Suprapubic skin (tissue), 3 donors: Measurements from ENCODE around the gene KCNK17.

Experiments
- CTCF ChIP-seq, 2 donors: fragments of 200-600 bp in 1 of 2; fragments of 450-650 bp in 1 of 2; sonication (generic) in 1 of 2; IDR thresholded peaks; one replicate each; pipeline ENCODE4 v1.5.1; 2016 to 2019; ENCODE audit warnings: antibody characterized with exemption in 2 of 2, mild to moderate bottlenecking in 1 of 2, moderate library complexity in 1 of 2
- EP300 ChIP-seq: sonication (generic); formaldehyde crosslinking; IDR thresholded peaks from one replicate; pipeline ENCODE4 v1.6.1; 2017; ENCODE audit warnings: antibody characterized with exemption
- POLR2A ChIP-seq, 2 donors: fragments of 450-650 bp; IDR thresholded peaks; one replicate each; pipeline ENCODE4 v1.6.1; 2017; ENCODE audit warnings: antibody characterized with exemption in 2 of 2, mild to moderate bottlenecking in 2 of 2, moderate library complexity in 2 of 2

- TF ChIP-seq POLR2A (IDR thresholded peaks at IDR 0.05) (no peak), CTCF (IDR thresholded peaks at IDR 0.05) (no peak), EP300 (no peak)
These were observed 47.8 kb downstream of the KCNK17 start for GRCh38 chr6:39266375-39266774.
